Measurements from ENCODE around the gene KCNIP3.

DNA sequence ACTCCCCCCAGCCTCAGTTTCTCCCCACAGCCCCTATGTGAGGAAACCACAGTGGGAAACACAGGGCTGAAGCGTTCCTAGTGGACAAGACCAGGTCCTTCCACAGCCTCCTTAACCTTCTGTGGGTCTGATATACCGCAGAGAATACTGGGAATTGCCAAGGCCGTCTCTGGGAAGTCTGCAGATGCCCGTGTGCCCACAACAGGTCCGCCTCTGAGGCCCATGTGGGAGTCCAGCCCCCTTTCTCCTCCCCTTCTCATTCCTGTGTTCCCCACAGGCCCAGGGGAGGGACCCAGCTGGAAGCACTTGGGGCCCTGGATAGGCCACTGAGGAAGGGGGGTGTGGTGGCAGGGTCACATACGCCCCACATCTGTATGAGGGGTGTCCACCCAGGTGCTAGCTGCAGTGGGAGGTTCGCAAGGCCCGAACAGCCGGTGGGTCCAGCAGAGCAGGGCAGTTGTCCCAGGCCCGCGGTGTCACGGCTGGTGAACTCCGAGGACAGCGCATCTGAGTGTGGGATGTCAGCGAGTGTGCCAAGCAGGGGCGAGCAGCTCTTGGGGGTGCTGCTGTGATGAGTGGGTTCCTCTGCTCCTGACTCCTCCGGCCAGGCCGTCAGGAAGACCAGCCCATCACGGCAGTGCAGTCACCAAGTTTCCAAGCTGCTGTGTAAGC, 2.4 kb upstream of the KCNIP3 start:
- TF ChIP-seq, protein P1, sequence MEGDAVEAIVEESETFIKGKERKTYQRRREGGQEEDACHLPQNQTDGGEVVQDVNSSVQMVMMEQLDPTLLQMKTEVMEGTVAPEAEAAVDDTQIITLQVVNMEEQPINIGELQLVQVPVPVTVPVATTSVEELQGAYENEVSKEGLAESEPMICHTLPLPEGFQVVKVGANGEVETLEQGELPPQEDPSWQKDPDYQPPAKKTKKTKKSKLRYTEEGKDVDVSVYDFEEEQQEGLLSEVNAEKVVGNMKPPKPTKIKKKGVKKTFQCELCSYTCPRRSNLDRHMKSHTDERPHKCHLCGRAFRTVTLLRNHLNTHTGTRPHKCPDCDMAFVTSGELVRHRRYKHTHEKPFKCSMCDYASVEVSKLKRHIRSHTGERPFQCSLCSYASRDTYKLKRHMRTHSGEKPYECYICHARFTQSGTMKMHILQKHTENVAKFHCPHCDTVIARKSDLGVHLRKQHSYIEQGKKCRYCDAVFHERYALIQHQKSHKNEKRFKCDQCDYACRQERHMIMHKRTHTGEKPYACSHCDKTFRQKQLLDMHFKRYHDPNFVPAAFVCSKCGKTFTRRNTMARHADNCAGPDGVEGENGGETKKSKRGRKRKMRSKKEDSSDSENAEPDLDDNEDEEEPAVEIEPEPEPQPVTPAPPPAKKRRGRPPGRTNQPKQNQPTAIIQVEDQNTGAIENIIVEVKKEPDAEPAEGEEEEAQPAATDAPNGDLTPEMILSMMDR (IDR thresholded peaks at IDR 0.05) = no peak
- no peak for TF ChIP-seq POLR2A (IDR thresholded peaks at IDR 0.05)

Data from esophagus squamous epithelium (tissue), 4 donors.